GM19452 (cell line): ENCODE measurements around the gene PRR36.
A peak's percentile ranks its signal among the peaks of the same experiment; 100 is the strongest.

Source experiments
- ATAC-seq: cut with Tn5 transposase; IDR thresholded peaks from one replicate; pipeline ENCODE4 v1.9.1; 2021; ENCODE audit not compliant: unreplicated experiment

Gene PRR36

GRCh38 chr19:7913652-7914051 lies 39.5 kb upstream of the PRR36 start:
- ATAC-seq, result no peak

GRCh38 chr19:7912697-7913564 lies 38.7 kb upstream of the PRR36 start:
- ATAC-seq, result no peak

- ATAC-seq, result no peak
Observed at GRCh38 chr19:7912144-7912696, 38.0 kb upstream of the PRR36 start.

GRCh38 chr19:7911508-7912143 lies 37.4 kb upstream of the PRR36 start:
- no peak for ATAC-seq

GRCh38 chr19:7910321-7911161 lies 36.4 kb upstream of the PRR36 start:
- no peak for ATAC-seq

GRCh38 chr19:7909471-7910067 lies 35.4 kb upstream of the PRR36 start:
- no peak for ATAC-seq

GRCh38 chr19:7908742-7909461 lies 34.7 kb upstream of the PRR36 start:
- ATAC-seq, result no peak

GRCh38 chr19:7908078-7908699 lies 34.0 kb upstream of the PRR36 start:
- ATAC-seq, result no peak

- ATAC-seq, result no peak
Observed at GRCh38 chr19:7907544-7907943, 33.4 kb upstream of the PRR36 start.

- no peak for ATAC-seq
Observed at GRCh38 chr19:7907122-7907521, 32.9 kb upstream of the PRR36 start.

GRCh38 chr19:7905859-7906258 lies 31.7 kb upstream of the PRR36 start:
- ATAC-seq, result no peak

GRCh38 chr19:7905268-7905667 lies 31.1 kb upstream of the PRR36 start:
- ATAC-seq, result no peak

GRCh38 chr19:7904074-7905020 lies 30.2 kb upstream of the PRR36 start:
- peak; percentile 27 for ATAC-seq

- ATAC-seq, result peak; percentile 81
Observed at GRCh38 chr19:7903244-7904073, 29.3 kb upstream of the PRR36 start, which contains the start of gene MAP2K7. Gene MAP2K7, plus strand, starts transcription at chr19:7903877. Its CDS starts 68 bp downstream, at chr19:7903945.

GRCh38 chr19:7902796-7903243 lies 28.6 kb upstream of the PRR36 start:
- ATAC-seq, result no peak

- no peak for ATAC-seq
Observed at GRCh38 chr19:7901337-7901736, 27.1 kb upstream of the PRR36 start.

GRCh38 chr19:7900931-7901330 lies 26.7 kb upstream of the PRR36 start:
- no peak for ATAC-seq
